Activated CD8-positive, alpha-beta memory T cell treated with anti-CD3 and anti-CD28 coated beads, Interleukin-2, amount 10 ng/mL, durations not matched to agents 7 days and 5 days (primary cell): Measurements from ENCODE around the gene SGCA. TPM values are rescaled to one million over a fixed set of nuclear protein-coding genes. Genes with fewer than 3 reads are reported as not detected.

Source experiments
- ATAC-seq: fragments of 150-1000 bp; cut with Tn5 transposase; one replicate; pipeline ENCODE4 v1.10.0; 2021; ENCODE audit warnings: moderate library complexity
- CTCF ChIA-PET: fragments of 350-600 bp; sonication (Branson Sonifier 250); formaldehyde crosslinking; loops from one replicate; lab custom pipeline; 2021; ENCODE audit warnings: antibody characterized with exemption; lab: Charles Lee
- DNase-seq: peaks from one replicate; pipeline ENCODE4 v3.0.0-alpha.2; 2020
- H3K27ac Mint-ChIP-seq: one replicate; pipeline ENCODE4 v1.8.0; 2021; ENCODE audit warnings: mild to moderate bottlenecking, mixed read lengths
- H3K27me3 Mint-ChIP-seq: one replicate; pipeline ENCODE4 v1.8.0; 2021; ENCODE audit warnings: mixed read lengths
- H3K36me3 Mint-ChIP-seq: one replicate; pipeline ENCODE4 v1.8.0; 2021; ENCODE audit warnings: mild to moderate bottlenecking, mixed read lengths
- H3K4me1 Mint-ChIP-seq: one replicate; pipeline ENCODE4 v1.8.0; 2021; ENCODE audit warnings: mixed read lengths
- H3K4me3 Mint-ChIP-seq: one replicate; pipeline ENCODE4 v1.8.0; 2021; ENCODE audit warnings: mild to moderate bottlenecking, moderate library complexity, mixed read lengths
- H3K9me3 Mint-ChIP-seq: one replicate; pipeline ENCODE4 v1.8.0; 2022; ENCODE audit warnings: low read depth, mixed read lengths
- total RNA-seq, 2 experiments: library from RNA; stranded (reverse); gene quantifications; one replicate each; pipeline ENCODE4 v1.2.3, GENCODE V29; 2021

Gene SGCA
- total RNA-seq, 2 experiments from 2014 or later = 0.23 TPM; not detected in 1

GRCh38 chr17:50129353-50129727 lies 36.5 kb upstream of the SGCA start:
- H3K36me3 Mint-ChIP-seq = peaks cover 5% of the 10 kb centered on the region
- no peaks in the 10 kb centered on the region for H3K9me3 Mint-ChIP-seq
- no peak overlapping the region for H3K27ac Mint-ChIP-seq
- no peak for DNase-seq
- peaks cover 32% of the 10 kb centered on the region for H3K27me3 Mint-ChIP-seq
- peaks cover 32% of the 10 kb centered on the region for H3K4me1 Mint-ChIP-seq
- CTCF ChIA-PET = interaction anchor here (1.3 to 3.3 kb wide), 5 partner anchors 11 to 35 kb away, joined by 4 to 18 read pairs (median 10); no protein-coding TSS in a partner anchor
- ATAC-seq = no peak
- peak overlapping the region; percentile 58 for H3K4me3 Mint-ChIP-seq

- peak within 1 kb of the TSS; percentile 58 for H3K4me3 Mint-ChIP-seq
- H3K27ac Mint-ChIP-seq = no peak within 1 kb of the TSS
- no peaks in the 10 kb centered on the region for H3K9me3 Mint-ChIP-seq
- DNase-seq (peak; percentile 61), ATAC-seq (peak; percentile 73)
- H3K36me3 Mint-ChIP-seq = peaks cover 5% of the 10 kb centered on the region
- peaks cover 32% of the 10 kb centered on the region for H3K27me3 Mint-ChIP-seq
- CTCF ChIA-PET = interaction anchor here (1.1 to 3.3 kb wide), 11 partner anchors 8 to 40 kb away, joined by 3 to 18 read pairs (median 4); partner anchors contain the start of genes PPP1R9B and SGCA
- H3K4me1 Mint-ChIP-seq = peaks cover 32% of the 10 kb centered on the region
These were observed 35.9 kb upstream of the SGCA start, which contains the start of gene SAMD14 for GRCh38 chr17:50129728-50130558. Gene SAMD14, minus strand, starts transcription at chr17:50130160. Its CDS starts 5,201 bp downstream, at chr17:50124959.

- DNase-seq = no peak
- peaks cover 32% of the 10 kb centered on the region for H3K4me1 Mint-ChIP-seq
- H3K27ac Mint-ChIP-seq = no peak overlapping the region
- ATAC-seq = no peak
- no peaks in the 10 kb centered on the region for H3K9me3 Mint-ChIP-seq
- peaks cover 6% of the 10 kb centered on the region for H3K36me3 Mint-ChIP-seq
- CTCF ChIA-PET = interaction anchor here (1.0 to 3.3 kb wide), 13 partner anchors 8 to 39 kb away, joined by 3 to 18 read pairs (median 4); partner anchors contain the start of genes PPP1R9B and SGCA
- peaks cover 32% of the 10 kb centered on the region for H3K27me3 Mint-ChIP-seq
- H3K4me3 Mint-ChIP-seq = peak overlapping the region; percentile 41
These were observed 35.1 kb upstream of the SGCA start for GRCh38 chr17:50130559-50131305.

GRCh38 chr17:50132104-50132794 lies 33.6 kb upstream of the SGCA start:
- peaks cover 32% of the 10 kb centered on the region for H3K4me1 Mint-ChIP-seq
- no peaks in the 10 kb centered on the region for H3K9me3 Mint-ChIP-seq
- ATAC-seq (no peak), DNase-seq (no peak)
- CTCF ChIA-PET = interaction anchor here (0.8 to 3.3 kb wide), 8 partner anchors 8 to 135 kb away, joined by 3 to 18 read pairs (median 5); no protein-coding TSS in a partner anchor
- peaks cover 15% of the 10 kb centered on the region for H3K36me3 Mint-ChIP-seq
- H3K4me3 Mint-ChIP-seq = no peak overlapping the region
- H3K27ac Mint-ChIP-seq = peak overlapping the region; percentile 41
- peaks cover 30% of the 10 kb centered on the region for H3K27me3 Mint-ChIP-seq

GRCh38 chr17:50133028-50133768 lies 32.6 kb upstream of the SGCA start:
- ATAC-seq (no peak), DNase-seq (no peak)
- CTCF ChIA-PET = interaction anchor here (0.9 to 1.9 kb wide), 3 partner anchors 15 to 39 kb away, joined by 3 to 6 read pairs (median 5); no protein-coding TSS in a partner anchor
- Mint-ChIP-seq H3K27ac (no peak overlapping the region), H3K4me1 (peaks cover 24% of the 10 kb centered on the region), H3K9me3 (no peaks in the 10 kb centered on the region), H3K4me3 (no peak overlapping the region), H3K27me3 (peaks cover 21% of the 10 kb centered on the region), H3K36me3 (peaks cover 25% of the 10 kb centered on the region)

GRCh38 chr17:50133769-50134099 lies 32.1 kb upstream of the SGCA start:
- ATAC-seq (no peak), DNase-seq (no peak)
- H3K27ac Mint-ChIP-seq = no peak overlapping the region
- no peaks in the 10 kb centered on the region for H3K9me3 Mint-ChIP-seq
- no peak overlapping the region for H3K4me3 Mint-ChIP-seq
- H3K36me3 Mint-ChIP-seq = peaks cover 30% of the 10 kb centered on the region
- peaks cover 22% of the 10 kb centered on the region for H3K4me1 Mint-ChIP-seq
- peaks cover 15% of the 10 kb centered on the region for H3K27me3 Mint-ChIP-seq
- CTCF ChIA-PET = no interaction called here

GRCh38 chr17:50134206-50135110 lies 31.3 kb upstream of the SGCA start:
- CTCF ChIA-PET = no interaction called here
- no peak for DNase-seq
- no peaks in the 10 kb centered on the region for H3K9me3 Mint-ChIP-seq
- peaks cover 19% of the 10 kb centered on the region for H3K4me1 Mint-ChIP-seq
- ATAC-seq = no peak
- H3K27ac Mint-ChIP-seq = no peak overlapping the region
- H3K36me3 Mint-ChIP-seq = peaks cover 36% of the 10 kb centered on the region
- peaks cover 12% of the 10 kb centered on the region for H3K27me3 Mint-ChIP-seq
- no peak overlapping the region for H3K4me3 Mint-ChIP-seq

- CTCF ChIA-PET = interaction anchor here (1.6 to 2.0 kb wide), 2 partner anchors 12 to 26 kb away, joined by 5 to 10 read pairs; no protein-coding TSS in a partner anchor
- Mint-ChIP-seq H3K27ac (no peak overlapping the region), H3K27me3 (peaks cover 8% of the 10 kb centered on the region), H3K4me1 (peaks cover 24% of the 10 kb centered on the region), H3K36me3 (peaks cover 44% of the 10 kb centered on the region), H3K9me3 (no peaks in the 10 kb centered on the region), H3K4me3 (no peak overlapping the region)
- ATAC-seq = no peak
- no peak for DNase-seq
These were observed 30.3 kb upstream of the SGCA start for GRCh38 chr17:50135316-50136095.

GRCh38 chr17:50136096-50136687 lies 29.6 kb upstream of the SGCA start:
- no peak for DNase-seq
- Mint-ChIP-seq H3K27ac (no peak overlapping the region), H3K36me3 (peaks cover 46% of the 10 kb centered on the region), H3K4me1 (peaks cover 26% of the 10 kb centered on the region), H3K4me3 (no peak overlapping the region), H3K9me3 (no peaks in the 10 kb centered on the region), H3K27me3 (peaks cover 2% of the 10 kb centered on the region)
- CTCF ChIA-PET = interaction anchor here (1.6 to 2.0 kb wide), 2 partner anchors 12 to 25 kb away, joined by 5 to 10 read pairs; no protein-coding TSS in a partner anchor
- no peak for ATAC-seq

- no peaks in the 10 kb centered on the region for H3K9me3 Mint-ChIP-seq
- peaks cover 33% of the 10 kb centered on the region for H3K4me1 Mint-ChIP-seq
- DNase-seq (no peak), ATAC-seq (no peak)
- peaks cover 53% of the 10 kb centered on the region for H3K36me3 Mint-ChIP-seq
- CTCF ChIA-PET = interaction anchor here (1.6 to 2.0 kb wide), 2 partner anchors 11 to 24 kb away, joined by 5 to 10 read pairs; no protein-coding TSS in a partner anchor
- H3K4me3 Mint-ChIP-seq = no peak overlapping the region
- peak overlapping the region; percentile 44 for H3K27ac Mint-ChIP-seq
- no peaks in the 10 kb centered on the region for H3K27me3 Mint-ChIP-seq
These were observed 28.8 kb upstream of the SGCA start for GRCh38 chr17:50137042-50137441.
